ENCODE measurements around the gene APOBEC3H. TPM values are rescaled to one million over a fixed set of nuclear protein-coding genes. Genes with fewer than 3 reads are reported as not detected.

APOBEC3H gene
- total RNA-seq, 1 experiment from 2014 or later: 1.8 TPM

DNA sequence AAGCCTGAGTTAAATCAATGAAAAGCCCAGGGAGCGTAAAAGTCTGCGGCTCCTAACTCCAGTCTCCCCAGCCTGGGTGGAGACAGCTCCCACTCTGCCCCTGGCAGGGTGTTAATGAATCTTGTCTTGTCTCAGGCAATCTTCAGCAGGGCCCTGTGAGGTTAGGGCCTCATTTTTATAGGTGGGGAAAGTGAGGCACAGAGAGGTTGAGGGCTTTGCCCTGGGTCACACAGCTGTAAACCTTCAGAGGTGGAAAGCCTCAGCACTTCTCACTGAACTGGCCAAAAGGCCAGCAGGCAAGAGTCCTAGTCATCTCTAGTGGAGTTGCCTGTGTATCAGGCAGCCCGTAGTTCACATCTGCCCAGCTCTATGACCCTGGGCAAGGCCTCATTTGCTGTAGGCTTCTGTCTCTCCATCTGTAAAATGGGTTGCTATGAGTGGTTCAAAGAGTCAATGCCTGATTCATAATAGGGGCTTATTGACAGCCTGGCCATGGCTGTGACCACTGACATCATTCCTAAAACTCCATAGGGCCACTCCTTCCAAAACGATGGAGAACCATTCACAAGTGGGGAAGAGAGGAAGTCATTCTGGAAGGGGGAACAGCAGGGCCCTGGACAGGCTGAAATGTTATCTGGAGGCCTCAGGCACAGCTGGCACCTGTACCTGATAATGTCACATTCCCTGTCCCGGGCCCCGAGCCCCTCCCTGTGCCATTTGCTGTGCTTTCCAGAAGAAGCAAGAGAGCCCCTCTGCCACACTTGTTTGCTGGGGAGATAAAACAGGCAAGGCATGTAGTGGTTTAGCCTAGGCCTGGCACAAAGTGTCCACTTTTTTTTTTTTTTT lies 49.4 kb downstream of the APOBEC3H start:
- intact Hi-C loops (cut with micrococcal nuclease): no loop called here
- RAD21 ChIA-PET (ENCODE audit: low non-redundant PET in 1 of 2, low total read pairs in 2 of 2, uncharacterized antibody in 2 of 2, unreplicated experiment in 2 of 2): no interaction called here
- peak overlapping the region; percentile 92 for H3K4me2 ChIP-seq (ENCODE audit: low read length)
- no peaks in the 10 kb centered on the region for H3K36me3 ChIP-seq (ENCODE audit: control insufficient read depth in 1 of 2, insufficient read depth in 2 of 2, low read length in 2 of 2)
- no peaks in the 10 kb centered on the region for H3K79me2 ChIP-seq (ENCODE audit: insufficient read depth, low read length)
- no peaks in the 10 kb centered on the region for H4K20me1 ChIP-seq (ENCODE audit: insufficient read depth)
- CTCF ChIA-PET: no interaction called here
- POLR2A ChIA-PET: no interaction called here
- no peak for ATAC-seq
- DNase-seq (ENCODE audit: low read depth, low spot score): no peak
- peak overlapping the region; percentile 50; the same call in 1 of the 2 replicates for H3K27ac ChIP-seq (ENCODE audit: low read depth, low read length)
- H3K4me3 ChIP-seq (replicated peaks in 1 of 2; ENCODE audit: low read depth in 1 of 2, low read length in 2 of 2): no peak overlapping the region
- H3K9me2 ChIP-seq (ENCODE audit: insufficient read depth): no peaks in the 10 kb centered on the region
- no TSS peak for BruUV-seq (replicated peaks)
- H3K9ac ChIP-seq (ENCODE audit: low read length): 0 out of 2 replicates have a peak overlapping the region, but pooled peaks have one; percentile 38
- H3K27me3 ChIP-seq (ENCODE audit: insufficient read depth, low read length): no peaks in the 10 kb centered on the region
- no peaks in the 10 kb centered on the region for H3K9me3 ChIP-seq (ENCODE audit: control insufficient read depth in 1 of 2, insufficient read depth in 1 of 2, low read depth in 1 of 2, low read length in 2 of 2)
- H2AFZ ChIP-seq (ENCODE audit: low read depth, low read length, poor library complexity, severe bottlenecking): no peak overlapping the region
- peaks cover 5 to 25% of the 10 kb centered on the region in 2 experiments; a peak in 3 of 4 replicates for H3K4me1 ChIP-seq (ENCODE audit: control insufficient read depth in 1 of 2, insufficient read depth in 2 of 2, low read length in 2 of 2)
- no peak for TF ChIP-seq ELF1 (IDR thresholded peaks at IDR 0.05; ENCODE audit: borderline replicate concordance, low read depth)
- no peak for TF ChIP-seq POLR2A (IDR thresholded peaks at IDR 0.05; ENCODE audit: borderline replicate concordance, extremely low read depth, insufficient read depth, insufficient read length)
- TF ChIP-seq, protein P1, sequence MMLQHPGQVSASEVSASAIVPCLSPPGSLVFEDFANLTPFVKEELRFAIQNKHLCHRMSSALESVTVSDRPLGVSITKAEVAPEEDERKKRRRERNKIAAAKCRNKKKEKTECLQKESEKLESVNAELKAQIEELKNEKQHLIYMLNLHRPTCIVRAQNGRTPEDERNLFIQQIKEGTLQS (IDR thresholded peaks at IDR 0.05): no peak
- TF ChIP-seq, protein P2, sequence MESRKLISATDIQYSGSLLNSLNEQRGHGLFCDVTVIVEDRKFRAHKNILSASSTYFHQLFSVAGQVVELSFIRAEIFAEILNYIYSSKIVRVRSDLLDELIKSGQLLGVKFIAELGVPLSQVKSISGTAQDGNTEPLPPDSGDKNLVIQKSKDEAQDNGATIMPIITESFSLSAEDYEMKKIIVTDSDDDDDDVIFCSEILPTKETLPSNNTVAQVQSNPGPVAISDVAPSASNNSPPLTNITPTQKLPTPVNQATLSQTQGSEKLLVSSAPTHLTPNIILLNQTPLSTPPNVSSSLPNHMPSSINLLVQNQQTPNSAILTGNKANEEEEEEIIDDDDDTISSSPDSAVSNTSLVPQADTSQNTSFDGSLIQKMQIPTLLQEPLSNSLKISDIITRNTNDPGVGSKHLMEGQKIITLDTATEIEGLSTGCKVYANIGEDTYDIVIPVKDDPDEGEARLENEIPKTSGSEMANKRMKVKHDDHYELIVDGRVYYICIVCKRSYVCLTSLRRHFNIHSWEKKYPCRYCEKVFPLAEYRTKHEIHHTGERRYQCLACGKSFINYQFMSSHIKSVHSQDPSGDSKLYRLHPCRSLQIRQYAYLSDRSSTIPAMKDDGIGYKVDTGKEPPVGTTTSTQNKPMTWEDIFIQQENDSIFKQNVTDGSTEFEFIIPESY (IDR thresholded peaks at IDR 0.05; ENCODE audit: extremely low read depth, insufficient replicate concordance, low read length): no peak
- TF ChIP-seq FOSL1 (IDR thresholded peaks at IDR 0.05; ENCODE audit: low read depth): no peak
- TF ChIP-seq ZFX (IDR thresholded peaks at IDR 0.05): no peak
- no peak for TF ChIP-seq JUND (IDR thresholded peaks at IDR 0.05)
- no peak for TF ChIP-seq EZH2phosphoT487 (IDR thresholded peaks at IDR 0.05; ENCODE audit: borderline replicate concordance)
- TF ChIP-seq EZH2 (IDR thresholded peaks at IDR 0.05): no peak
- no peak for TF ChIP-seq SIN3A (IDR thresholded peaks at IDR 0.05; ENCODE audit: low read depth)
- no peak for TF ChIP-seq CEBPB (IDR thresholded peaks at IDR 0.05; ENCODE audit: low read depth)
- TF ChIP-seq YY1 (IDR thresholded peaks at IDR 0.05; ENCODE audit: extremely low read depth, insufficient replicate concordance, low read depth, low read length): no peak
- TF ChIP-seq SRF (IDR thresholded peaks at IDR 0.05; ENCODE audit: low read depth): no peak
- TF ChIP-seq EGR1 (IDR thresholded peaks at IDR 0.05; ENCODE audit: low read depth): no peak
- TF ChIP-seq ZNF274 (IDR thresholded peaks at IDR 0.05; ENCODE audit: low read depth, low read length): no peak

Measured in HCT116 (cell line).